NT2/D1 (cell line): Measurements from ENCODE around the gene BACE1-AS.

ENCODE experiments used
- SUZ12 ChIP-seq: IDR thresholded peaks from 2 replicates; pipeline ENCODE4 v1.6.1; 2011; ENCODE audit not compliant: insufficient read length, insufficient read depth; ENCODE audit errors: extremely low read depth
- YY1 ChIP-seq: IDR thresholded peaks from 2 replicates; pipeline ENCODE4 v1.6.1; 2011; ENCODE audit not compliant: insufficient read length, insufficient read depth
- ZNF274 ChIP-seq: IDR thresholded peaks from 2 replicates; pipeline ENCODE4 v1.6.1; 2011; ENCODE audit warnings: mild to moderate bottlenecking, low read depth, low read length

GRCh38 chr11:117287668-117288067, 3.5 kb upstream of the BACE1-AS start:
- TF ChIP-seq YY1 (no peak), ZNF274 (no peak), SUZ12 (no peak)
